HG03439 (cell line): ENCODE measurements around the gene TMEM141.
"Not testable (repeated sequence)": the region's sequence is repeated elsewhere in the genome, so short reads cannot be mapped to it uniquely, and the experiment has no call there.

ENCODE experiments used
- ATAC-seq: cut with Tn5 transposase; IDR thresholded peaks from one replicate; pipeline ENCODE4 v1.9.1; 2021; ENCODE audit warnings: mild to moderate bottlenecking, moderate library complexity; ENCODE audit not compliant: unreplicated experiment

The TMEM141 gene

GRCh38 chr9:136755302-136756133 is 35.6 kb upstream of the TMEM141 start:
- not testable (repeated sequence) for ATAC-seq

GRCh38 chr9:136756134-136756438 is 35.1 kb upstream of the TMEM141 start:
- no peak for ATAC-seq

DNA sequence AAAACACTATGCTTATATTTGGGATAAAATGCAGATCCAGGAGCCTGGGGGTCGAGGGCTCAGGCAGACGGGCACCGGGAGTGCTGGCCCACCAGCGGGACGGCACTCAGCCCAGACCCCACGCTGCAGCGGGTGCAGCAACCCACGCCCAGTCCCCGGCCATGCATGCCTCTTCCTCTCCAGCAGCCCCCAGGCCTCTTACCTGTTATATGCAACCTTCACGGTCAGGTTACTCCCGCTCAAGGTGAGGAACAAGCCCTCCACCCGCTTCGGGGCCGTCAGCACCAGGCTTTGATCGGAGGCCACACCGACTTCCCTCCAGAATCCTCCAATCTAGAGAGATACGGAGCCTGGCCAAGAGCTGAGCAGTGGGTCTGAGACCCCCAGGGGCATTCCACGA is 34.3 kb upstream of the TMEM141 start:
- no peak for ATAC-seq

GRCh38 chr9:136757328-136757727 is 33.8 kb upstream of the TMEM141 start:
- ATAC-seq, result no peak

GRCh38 chr9:136757751-136758140 is 33.4 kb upstream of the TMEM141 start:
- ATAC-seq, result no peak

DNA sequence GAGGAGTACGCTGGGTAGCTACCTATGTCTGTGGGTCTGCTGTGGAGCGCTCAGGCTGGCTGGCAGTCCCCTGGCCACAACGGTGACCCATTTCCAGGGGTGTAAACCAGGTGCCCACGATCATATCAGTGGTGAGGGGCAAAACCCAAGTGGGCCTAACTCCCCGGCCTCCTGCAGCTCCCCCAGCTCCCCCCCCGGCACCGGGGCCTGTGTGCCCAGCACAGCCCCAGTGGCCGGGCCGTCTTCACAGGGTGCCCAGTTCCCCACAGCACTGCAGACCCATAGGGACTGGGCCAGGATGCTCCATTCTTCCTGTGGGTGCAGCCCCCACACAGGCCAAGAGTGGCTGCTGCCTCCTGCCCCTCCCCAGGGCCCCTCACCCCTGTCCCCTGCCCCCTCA is 32.1 kb upstream of the TMEM141 start:
- ATAC-seq, result no peak

DNA sequence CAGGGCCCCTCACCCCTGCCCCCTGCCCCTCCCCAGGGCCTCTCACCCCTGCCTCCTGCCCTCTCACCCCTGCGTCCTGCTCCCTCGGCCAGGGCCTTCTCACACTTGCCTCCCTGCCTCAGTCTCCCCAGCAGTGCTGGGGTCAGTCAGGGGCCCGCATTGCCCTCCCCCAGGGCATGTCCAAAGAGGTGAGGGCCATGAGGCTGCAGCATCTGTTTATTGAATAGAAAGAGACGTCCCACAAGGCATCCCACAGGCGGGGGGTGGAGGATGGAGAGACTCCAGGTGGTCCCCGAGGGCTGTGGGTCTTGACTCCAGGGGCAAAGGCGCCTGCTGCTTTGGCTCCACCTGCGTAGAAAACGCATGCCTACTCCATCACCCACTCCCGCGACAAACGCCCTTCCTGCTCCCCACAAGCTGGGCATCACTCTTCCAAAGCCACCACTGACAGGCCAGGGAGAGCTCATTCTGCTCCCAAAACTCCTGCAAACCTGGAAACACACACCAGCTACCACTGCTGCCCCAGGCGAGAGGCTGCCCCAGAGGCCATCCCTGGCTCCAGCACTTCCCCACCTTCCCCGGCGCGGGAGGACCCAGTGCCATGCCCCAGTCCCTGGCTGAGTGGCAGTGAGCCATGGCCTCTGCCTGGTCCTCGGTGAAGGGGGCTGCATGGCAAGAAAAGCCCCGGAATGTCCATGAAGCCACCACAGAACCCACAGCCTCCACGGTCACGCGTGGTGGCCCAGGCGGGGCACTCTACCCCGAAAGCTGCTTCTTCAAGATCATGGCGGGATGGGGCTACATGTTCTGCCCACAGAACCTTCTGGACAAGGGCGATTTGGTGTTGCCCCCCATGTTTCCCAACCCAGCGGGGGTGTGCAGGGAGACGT is 31.5 kb upstream of the TMEM141 start:
- ATAC-seq, result no peak

DNA sequence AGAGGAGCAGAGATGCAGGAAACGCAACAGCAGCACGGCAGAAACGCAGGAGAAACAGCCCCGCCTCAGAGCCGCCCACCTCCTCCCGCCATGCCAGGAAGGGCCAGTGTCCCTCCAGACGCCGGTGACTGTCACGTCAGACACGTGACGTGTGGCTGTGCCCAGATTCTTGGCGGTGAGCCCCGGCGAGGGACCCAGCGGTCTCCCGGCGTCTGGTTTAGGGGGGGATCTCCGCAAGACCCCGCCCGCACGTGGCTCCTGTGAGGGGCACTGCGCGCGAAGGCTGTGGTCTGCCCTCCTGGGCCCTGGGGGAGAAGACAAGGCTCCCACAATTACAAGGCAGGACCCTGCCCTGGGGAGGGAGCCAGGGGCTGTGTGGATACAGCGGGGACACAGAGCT is 30.7 kb upstream of the TMEM141 start:
- ATAC-seq, result no peak

- not testable (repeated sequence) for ATAC-seq
Measured at GRCh38 chr9:136760834-136761544, 30.2 kb upstream of the TMEM141 start.

DNA sequence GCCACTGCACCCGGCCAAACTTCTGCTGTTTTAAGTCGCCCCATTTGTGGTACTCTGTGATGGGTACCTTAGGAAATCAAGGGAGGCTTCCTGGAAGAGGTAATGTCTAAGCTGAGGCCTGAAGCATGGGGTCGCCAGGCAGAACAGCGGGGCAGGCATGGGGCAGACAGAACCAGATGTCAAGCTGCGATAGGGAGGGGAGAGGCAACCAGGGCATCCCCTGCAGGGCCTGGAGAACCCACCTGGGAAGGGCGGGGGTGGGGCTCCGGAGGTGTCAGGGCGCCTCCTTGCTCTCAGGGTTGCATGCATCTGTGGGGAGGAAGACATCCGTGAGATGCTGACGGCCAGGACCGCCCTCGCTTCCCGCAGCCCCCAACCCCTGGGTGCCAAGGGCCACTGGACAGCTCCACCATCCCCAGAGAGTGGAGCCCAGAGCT is 29.6 kb upstream of the TMEM141 start:
- ATAC-seq, result no peak

GRCh38 chr9:136762221-136762691 is 28.9 kb upstream of the TMEM141 start:
- no peak for ATAC-seq

- ATAC-seq, result no peak
Measured at GRCh38 chr9:136762915-136763648, 28.1 kb upstream of the TMEM141 start.

GRCh38 chr9:136763649-136764035 is 27.5 kb upstream of the TMEM141 start:
- ATAC-seq, result no peak

GRCh38 chr9:136764301-136764891 is 26.7 kb upstream of the TMEM141 start, which contains the start of gene LCN15:
TSS of gene LCN15 (minus strand) at chr9:136764518. CDS start at chr9:136764488, 30 bp downstream.
- ATAC-seq, result no peak

DNA sequence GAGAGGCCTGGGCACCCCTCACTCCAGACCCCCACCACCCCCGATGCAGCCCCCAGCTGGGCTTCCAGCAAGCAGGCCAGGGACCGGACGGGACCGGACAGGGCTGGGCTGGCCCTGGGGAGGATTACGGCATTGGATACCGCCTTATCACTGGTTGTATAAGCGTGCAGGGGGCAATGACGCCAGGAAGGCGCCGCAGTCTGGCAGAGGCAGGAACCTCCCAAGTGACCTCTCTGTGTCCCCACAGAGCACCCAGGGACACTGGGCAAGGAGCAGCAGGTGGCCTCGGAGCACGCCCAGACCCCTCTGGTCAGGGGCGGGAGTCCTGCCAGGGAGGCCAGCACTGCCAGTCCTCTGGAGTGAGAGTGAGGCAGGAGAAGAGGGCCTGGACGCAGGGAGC is 26.1 kb upstream of the TMEM141 start:
- ATAC-seq, result no peak

- not testable (repeated sequence) for ATAC-seq
Measured at GRCh38 chr9:136765745-136766409, 25.3 kb upstream of the TMEM141 start.

DNA sequence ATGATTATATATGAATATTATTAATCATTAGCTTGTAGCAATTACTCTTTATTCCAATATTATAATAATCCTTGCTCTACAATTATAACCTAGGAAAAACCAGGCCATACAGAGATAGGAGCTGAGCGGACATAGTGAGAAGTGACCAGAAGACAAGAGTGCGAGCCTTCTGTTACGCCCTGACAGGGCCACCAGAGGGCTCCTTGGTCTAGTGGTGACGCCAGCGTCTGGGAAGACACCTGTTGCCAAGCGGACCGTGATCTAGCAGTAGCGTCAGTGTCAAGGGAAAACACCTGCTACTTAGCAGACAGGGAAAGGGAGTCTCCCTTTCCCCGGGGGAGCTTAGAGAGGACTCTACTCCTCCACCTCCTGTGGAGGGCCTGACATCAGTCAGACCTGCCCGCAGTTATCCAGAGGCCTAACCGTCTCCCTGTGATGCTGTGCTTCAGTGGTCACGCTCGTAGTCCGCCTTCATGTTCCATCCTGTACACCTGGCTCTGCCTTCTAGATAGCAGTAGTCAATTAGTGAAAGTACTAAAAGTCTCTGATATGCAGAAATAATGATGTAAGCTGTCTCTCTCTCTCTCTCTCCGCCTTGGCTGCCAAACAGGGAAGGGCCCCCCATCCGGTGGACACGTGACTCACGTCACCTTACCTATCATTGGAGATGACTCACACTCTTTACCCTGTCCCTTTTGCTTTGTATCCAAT is 24.6 kb upstream of the TMEM141 start:
- ATAC-seq, result not testable (repeated sequence)

DNA sequence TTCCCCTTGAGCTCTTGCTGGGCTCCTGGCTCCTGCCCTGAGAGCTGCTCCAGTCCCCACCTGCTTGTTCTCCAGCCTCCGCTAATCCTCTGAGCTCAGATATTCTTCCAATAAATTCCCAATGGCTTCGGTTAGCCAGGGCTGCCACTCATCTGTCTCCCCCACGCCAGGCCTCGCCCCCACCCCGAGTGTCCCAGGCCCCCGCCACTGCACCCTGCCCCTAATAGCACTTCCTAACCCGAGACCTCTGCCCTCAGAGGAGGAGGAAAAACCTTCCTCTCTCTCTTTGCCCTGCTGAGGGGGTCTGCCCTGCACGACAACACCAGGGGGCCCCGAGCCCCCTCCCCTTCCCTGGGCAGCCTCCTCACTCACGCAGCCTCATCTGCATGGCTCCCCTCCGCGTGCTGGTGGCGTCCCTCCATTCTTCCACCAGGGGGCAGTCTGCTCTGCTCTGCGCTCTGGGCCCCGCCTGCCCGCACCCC is 21.4 kb upstream of the TMEM141 start:
- no peak for ATAC-seq

GRCh38 chr9:136771907-136772415 is 19.2 kb upstream of the TMEM141 start:
- no peak for ATAC-seq
